Measurements from ENCODE around the gene CYB5D1. TPM values are rescaled to one million over a fixed set of nuclear protein-coding genes. Genes with fewer than 3 reads are reported as not detected.
A peak's percentile ranks its signal among the peaks of the same experiment; 100 is the strongest.

The CYB5D1 gene
- total RNA-seq, 1 donor from 2014 or later: 4.4 TPM

DNA sequence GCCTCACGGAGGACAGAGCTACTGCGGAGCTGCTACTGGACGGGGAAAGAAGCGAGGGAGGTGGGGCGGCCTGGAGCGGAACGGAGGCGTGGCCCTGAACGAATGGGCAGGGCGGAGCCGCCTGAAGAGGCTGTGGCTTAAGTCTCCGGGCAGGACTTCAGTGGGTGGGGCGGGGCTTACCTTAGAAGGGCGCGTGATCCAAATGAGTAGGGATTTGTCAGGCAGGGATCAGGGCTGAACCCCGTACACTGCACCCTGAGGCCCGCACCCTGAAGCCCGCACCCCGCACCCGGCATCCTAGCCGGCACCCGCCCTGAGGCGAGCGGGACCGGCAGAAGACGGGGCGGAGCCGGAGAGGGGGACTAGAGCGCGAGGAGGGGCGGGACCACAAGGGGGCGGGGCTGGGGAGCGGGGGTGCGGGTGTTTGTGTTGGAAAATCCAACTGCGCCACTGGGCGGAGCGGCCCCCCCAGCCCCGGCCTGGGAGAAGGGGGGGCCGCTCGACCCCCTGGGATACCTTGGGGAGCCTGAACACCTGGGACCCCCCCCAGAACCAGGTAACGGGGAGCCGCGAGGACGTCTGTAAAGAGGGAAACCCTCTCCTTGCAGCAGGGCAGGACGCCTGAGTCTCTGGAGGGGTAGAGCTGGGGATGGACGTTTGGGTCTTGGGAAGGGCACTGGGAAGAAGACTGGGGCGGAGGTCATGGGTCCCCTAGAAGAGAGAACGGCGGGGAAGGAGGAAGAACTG lies 23.8 kb upstream of the CYB5D1 start, which contains the start of gene KDM6B:
Gene KDM6B (plus strand): TSS at position 423 of the 747 bp plus-strand sequence. CDS start 11,338 bp downstream, outside the sequence.
- Histone ChIP-seq H3K4me1 (peaks cover 34% of the 10 kb centered on the region), H3K27me3 (no peaks in the 10 kb centered on the region), H3K4me3 (peak within 1 kb of the TSS; percentile 70 to 95), H3K36me3 (no peaks in the 10 kb centered on the region), H3K9me3 (no peaks in the 10 kb centered on the region), H3K27ac (peak within 1 kb of the TSS; percentile 99)
- peak in 1 of 2 donors; percentile 97 for DNase-seq (ENCODE audit: extremely low spot score in 2 of 2)
- peak in 1 of 2 donors; percentile 53 for TF ChIP-seq POLR2A (IDR thresholded peaks at IDR 0.05)
- TF ChIP-seq, protein P1, sequence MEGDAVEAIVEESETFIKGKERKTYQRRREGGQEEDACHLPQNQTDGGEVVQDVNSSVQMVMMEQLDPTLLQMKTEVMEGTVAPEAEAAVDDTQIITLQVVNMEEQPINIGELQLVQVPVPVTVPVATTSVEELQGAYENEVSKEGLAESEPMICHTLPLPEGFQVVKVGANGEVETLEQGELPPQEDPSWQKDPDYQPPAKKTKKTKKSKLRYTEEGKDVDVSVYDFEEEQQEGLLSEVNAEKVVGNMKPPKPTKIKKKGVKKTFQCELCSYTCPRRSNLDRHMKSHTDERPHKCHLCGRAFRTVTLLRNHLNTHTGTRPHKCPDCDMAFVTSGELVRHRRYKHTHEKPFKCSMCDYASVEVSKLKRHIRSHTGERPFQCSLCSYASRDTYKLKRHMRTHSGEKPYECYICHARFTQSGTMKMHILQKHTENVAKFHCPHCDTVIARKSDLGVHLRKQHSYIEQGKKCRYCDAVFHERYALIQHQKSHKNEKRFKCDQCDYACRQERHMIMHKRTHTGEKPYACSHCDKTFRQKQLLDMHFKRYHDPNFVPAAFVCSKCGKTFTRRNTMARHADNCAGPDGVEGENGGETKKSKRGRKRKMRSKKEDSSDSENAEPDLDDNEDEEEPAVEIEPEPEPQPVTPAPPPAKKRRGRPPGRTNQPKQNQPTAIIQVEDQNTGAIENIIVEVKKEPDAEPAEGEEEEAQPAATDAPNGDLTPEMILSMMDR (IDR thresholded peaks at IDR 0.05): no peak
- TF ChIP-seq POLR2AphosphoS5 (IDR thresholded peaks at IDR 0.05; ENCODE audit: insufficient read depth in 1 of 2, low read depth in 1 of 2): peak; percentile 81 to 82
- intact Hi-C loops (cut with DNase I): no loop called here

DNA sequence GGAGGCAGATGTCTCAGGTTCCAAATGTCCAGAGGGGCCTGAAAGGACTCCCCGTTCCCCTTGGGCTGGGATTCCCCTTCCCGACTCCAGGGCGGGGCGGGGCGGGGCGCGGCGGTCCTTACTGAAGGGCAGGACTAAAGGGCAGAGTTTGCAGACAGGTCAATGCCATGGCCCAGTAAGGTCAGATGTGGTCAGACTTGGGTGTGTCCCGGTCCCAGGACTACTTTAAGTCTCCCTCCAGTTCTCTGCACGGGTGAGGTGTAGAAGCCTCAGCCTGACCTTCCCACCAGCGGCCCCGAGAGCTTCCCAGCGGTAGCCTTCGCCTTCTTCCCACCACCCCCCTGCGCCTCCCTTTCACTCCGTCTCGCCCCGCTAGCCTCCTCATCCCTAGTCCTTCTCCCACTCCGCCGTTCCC lies 23.3 kb upstream of the CYB5D1 start:
- Histone ChIP-seq H3K4me1 (peaks cover 40% of the 10 kb centered on the region), H3K27ac (peak overlapping the region; percentile 99), H3K36me3 (no peaks in the 10 kb centered on the region), H3K4me3 (peak overlapping the region; percentile 70 to 95), H3K27me3 (no peaks in the 10 kb centered on the region), H3K9me3 (no peaks in the 10 kb centered on the region)
- DNase-seq (ENCODE audit: extremely low spot score in 2 of 2): peak in 1 of 2 donors; percentile 92
- intact Hi-C loops (cut with DNase I): no loop called here
- TF ChIP-seq POLR2A (IDR thresholded peaks at IDR 0.05): no peak
- TF ChIP-seq POLR2AphosphoS5 (IDR thresholded peaks at IDR 0.05; ENCODE audit: insufficient read depth in 1 of 2, low read depth in 1 of 2): no peak
- TF ChIP-seq, protein P1 (IDR thresholded peaks at IDR 0.05): no peak

DNA sequence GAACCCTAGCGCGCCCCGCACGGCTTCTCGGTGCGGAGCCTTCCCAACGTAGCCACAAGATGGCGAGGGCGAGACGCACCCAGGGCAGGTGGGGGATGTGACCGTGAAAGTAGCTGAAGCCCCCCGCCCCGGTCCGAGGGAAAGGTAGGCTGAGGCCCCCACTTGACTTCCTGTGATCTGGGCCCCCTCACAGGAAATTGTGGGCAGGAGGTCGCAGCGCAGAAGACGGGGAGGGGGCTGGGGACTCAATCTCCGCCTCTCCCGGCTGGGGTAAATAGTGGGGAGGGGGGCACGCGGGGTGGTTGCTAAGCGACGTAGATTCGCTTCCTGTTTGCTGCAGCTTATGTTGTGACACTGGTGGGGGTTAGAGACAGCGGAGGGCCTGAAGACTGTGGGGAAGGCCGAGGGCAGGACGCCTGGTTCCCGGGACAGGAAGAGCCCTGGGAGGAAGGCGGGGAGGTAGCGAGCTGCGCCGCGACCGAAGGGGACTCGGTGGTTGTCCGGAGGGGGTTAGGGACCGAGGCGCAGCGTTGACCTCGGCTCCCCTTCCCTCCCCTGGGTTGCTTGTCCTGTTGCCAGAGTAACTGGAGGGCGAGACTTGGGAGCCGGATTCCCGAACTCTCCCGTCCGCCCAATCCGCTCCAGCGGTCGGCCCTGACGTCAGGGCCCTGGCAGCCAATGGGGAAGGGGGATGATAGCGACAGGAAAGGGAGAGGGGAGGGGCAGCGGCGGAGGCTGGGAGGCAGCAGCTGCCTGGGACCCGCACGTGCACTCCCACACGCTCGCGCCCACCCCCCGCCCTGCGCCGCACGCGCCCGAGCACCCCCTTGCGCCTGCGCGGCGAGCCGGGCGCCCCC lies 22.6 kb upstream of the CYB5D1 start:
- Histone ChIP-seq H3K27ac (peak overlapping the region; percentile 99), H3K4me3 (peak overlapping the region; percentile 70 to 95), H3K9me3 (no peaks in the 10 kb centered on the region), H3K36me3 (no peaks in the 10 kb centered on the region), H3K4me1 (peaks cover 46% of the 10 kb centered on the region), H3K27me3 (no peaks in the 10 kb centered on the region)
- intact Hi-C loops (cut with DNase I): loop anchor here (5.0 kb wide), 1 partner anchor 208 kb away; the partner anchor contains the start of gene SAT2
- TF ChIP-seq POLR2A (IDR thresholded peaks at IDR 0.05) (peak in 1 of 2 donors; percentile 72), POLR2AphosphoS5 (IDR thresholded peaks at IDR 0.05; ENCODE audit: insufficient read depth in 1 of 2, low read depth in 1 of 2) (peak; percentile 69 to 93)
- TF ChIP-seq, protein P1 (IDR thresholded peaks at IDR 0.05): peak; percentile 41 to 87 (median 72)
- peak in 1 of 2 donors; percentile 98 for DNase-seq (ENCODE audit: extremely low spot score in 2 of 2)

DNA sequence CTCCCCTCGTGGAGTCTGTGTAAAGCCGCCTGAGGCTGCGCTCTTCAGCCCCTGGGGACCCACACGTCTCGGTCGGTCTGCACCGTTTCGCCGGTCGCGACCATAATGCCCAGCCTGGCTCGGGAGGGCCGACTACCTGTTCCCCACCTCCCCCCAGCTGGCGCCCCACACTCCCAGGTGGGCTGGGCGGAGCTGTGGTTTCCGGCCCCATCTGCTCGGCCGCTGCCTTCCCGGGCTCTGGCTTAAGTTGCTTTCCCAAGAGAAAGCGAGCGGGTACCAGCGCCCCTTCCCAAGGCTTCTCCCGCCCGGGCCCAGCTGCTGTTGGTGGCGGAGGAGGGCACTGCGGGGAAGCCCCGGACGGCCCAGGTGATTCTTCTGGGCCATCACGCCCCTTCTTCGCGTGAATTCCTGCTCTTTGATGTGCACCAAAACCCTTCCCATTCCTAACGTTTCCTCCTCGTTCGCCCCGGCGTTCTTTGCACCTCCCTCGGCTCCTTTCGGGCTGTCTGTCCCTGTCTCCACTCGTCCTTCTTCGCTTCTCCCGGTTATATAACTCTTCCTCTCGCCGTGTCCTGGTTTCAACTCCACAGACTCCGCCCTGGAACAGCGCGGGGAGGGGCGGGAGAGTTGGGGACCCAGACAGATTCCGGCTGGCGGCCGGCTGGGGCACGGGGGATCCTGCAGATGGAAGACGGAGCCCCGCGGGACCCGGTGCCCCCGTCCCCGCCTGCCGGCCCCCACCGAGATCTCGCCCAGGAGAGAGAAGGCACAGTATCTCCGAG lies 21.8 kb upstream of the CYB5D1 start:
- intact Hi-C loops (cut with DNase I): loop anchor here (5.0 kb wide), 1 partner anchor 209 kb away; the partner anchor contains the start of gene SAT2
- TF ChIP-seq POLR2A (IDR thresholded peaks at IDR 0.05) (peak in 1 of 2 donors; percentile 5), POLR2AphosphoS5 (IDR thresholded peaks at IDR 0.05; ENCODE audit: insufficient read depth in 1 of 2, low read depth in 1 of 2) (peak in 1 of 2 donors; percentile 78)
- TF ChIP-seq, protein P1 (IDR thresholded peaks at IDR 0.05): no peak
- Histone ChIP-seq H3K27ac (peak overlapping the region; percentile 99), H3K9me3 (no peaks in the 10 kb centered on the region), H3K4me1 (peaks cover 54% of the 10 kb centered on the region), H3K27me3 (no peaks in the 10 kb centered on the region), H3K36me3 (no peaks in the 10 kb centered on the region), H3K4me3 (peak overlapping the region; percentile 70 to 95)
- no peak for DNase-seq (ENCODE audit: extremely low spot score in 2 of 2)

Measured in vagina (tissue), 2 donors.